Thyroid gland (tissue), 4 donors: ENCODE measurements around the gene SZRD1.

Experiments
- POLR2A ChIP-seq, 2 donors: fragments of 450-650 bp; IDR thresholded peaks; one replicate each; pipeline ENCODE4 v1.6.1; 2017; ENCODE audit warnings: antibody characterized with exemption in 2 of 2, mild to moderate bottlenecking in 2 of 2, moderate library complexity in 1 of 2
- TF ChIP-seq, protein P1 (sequence below), 6 experiments: fragments of 200-600 bp in 3 of 6; fragments of 450-650 bp in 3 of 6; sonication (generic) in 3 of 6; IDR thresholded peaks; one replicate each; pipeline ENCODE4 v1.5.1; 2016 to 2019; ENCODE audit warnings: antibody characterized with exemption in 6 of 6, mild to moderate bottlenecking in 2 of 6, inconsistent platforms in 1 of 6, moderate library complexity in 1 of 6

DNA sequence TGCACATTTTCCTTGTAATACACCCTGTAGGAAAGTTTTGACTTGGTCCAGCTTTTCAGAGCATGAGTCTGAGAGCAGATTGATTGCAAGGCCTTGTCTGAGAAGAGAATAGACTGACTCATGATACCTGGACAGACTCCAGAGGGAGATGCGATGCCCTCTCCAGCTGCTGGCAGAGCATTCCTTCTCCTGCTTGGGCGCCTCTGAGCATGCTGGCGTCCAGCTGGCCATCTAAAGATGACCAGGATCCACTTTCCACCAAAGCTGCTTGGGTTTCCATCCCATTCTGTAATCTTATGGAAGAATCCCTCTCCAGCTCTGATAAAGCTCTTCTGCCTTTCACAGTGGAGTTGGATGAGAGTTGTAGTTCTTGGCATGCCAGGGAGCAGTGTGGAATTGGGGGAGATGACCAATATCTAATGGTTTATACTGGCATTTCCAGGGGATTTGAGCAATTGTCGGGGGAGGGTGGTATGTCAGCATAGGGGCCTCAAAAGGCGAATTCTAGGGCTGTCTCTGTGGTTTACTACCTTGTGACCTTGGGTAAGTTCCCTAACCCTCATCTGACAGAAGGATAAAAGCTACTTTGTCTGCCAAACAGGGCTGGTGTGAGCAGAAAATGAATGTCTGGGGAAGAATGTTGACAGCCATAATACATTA, 19.5 kb downstream of the SZRD1 start:
- no peak for TF ChIP-seq POLR2A (IDR thresholded peaks at IDR 0.05)
- TF ChIP-seq, protein P1, sequence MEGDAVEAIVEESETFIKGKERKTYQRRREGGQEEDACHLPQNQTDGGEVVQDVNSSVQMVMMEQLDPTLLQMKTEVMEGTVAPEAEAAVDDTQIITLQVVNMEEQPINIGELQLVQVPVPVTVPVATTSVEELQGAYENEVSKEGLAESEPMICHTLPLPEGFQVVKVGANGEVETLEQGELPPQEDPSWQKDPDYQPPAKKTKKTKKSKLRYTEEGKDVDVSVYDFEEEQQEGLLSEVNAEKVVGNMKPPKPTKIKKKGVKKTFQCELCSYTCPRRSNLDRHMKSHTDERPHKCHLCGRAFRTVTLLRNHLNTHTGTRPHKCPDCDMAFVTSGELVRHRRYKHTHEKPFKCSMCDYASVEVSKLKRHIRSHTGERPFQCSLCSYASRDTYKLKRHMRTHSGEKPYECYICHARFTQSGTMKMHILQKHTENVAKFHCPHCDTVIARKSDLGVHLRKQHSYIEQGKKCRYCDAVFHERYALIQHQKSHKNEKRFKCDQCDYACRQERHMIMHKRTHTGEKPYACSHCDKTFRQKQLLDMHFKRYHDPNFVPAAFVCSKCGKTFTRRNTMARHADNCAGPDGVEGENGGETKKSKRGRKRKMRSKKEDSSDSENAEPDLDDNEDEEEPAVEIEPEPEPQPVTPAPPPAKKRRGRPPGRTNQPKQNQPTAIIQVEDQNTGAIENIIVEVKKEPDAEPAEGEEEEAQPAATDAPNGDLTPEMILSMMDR (IDR thresholded peaks at IDR 0.05) = no peak
